Epithelial cell of prostate (primary cell): ENCODE measurements around the gene SDHA.
"Not testable (repeated sequence)": the region's sequence is repeated elsewhere in the genome, so short reads cannot be mapped to it uniquely, and the experiment has no call there.

ENCODE experiments used
- DNase-seq: peaks from one replicate; pipeline ENCODE4 v3.0.0-alpha.2; 2011; ENCODE audit warnings: low read depth, low spot score
- H3K27ac ChIP-seq: fragments of 450-650 bp; 2 replicates; pipeline ENCODE4 v1.5.1; 2017; ENCODE audit warnings: mild to moderate bottlenecking

SDHA gene

GRCh38 chr5:251016-251415, 32.9 kb downstream of the SDHA start:
- peak overlapping the region; percentile 90 for H3K27ac ChIP-seq
- DNase-seq, result not testable (repeated sequence)

- peak overlapping the region; percentile 90 for H3K27ac ChIP-seq
- DNase-seq, result not testable (repeated sequence)
Measured at GRCh38 chr5:251538-251937, 33.4 kb downstream of the SDHA start.

- H3K27ac ChIP-seq, result peak overlapping the region; percentile 90
- not testable (repeated sequence) for DNase-seq
Measured at GRCh38 chr5:251975-252374, 33.9 kb downstream of the SDHA start.

GRCh38 chr5:252546-252945, 34.4 kb downstream of the SDHA start:
- peak; percentile 20 for DNase-seq

GRCh38 chr5:254322-254721, 36.2 kb downstream of the SDHA start:
- not testable (repeated sequence) for H3K27ac ChIP-seq, DNase-seq

More at GRCh38 chr5:252546-252945, 34.4 kb downstream of the SDHA start:
- peak overlapping the region; percentile 90 for H3K27ac ChIP-seq

- not testable (repeated sequence) for H3K27ac ChIP-seq, DNase-seq
Measured at GRCh38 chr5:255116-255515, 37.0 kb downstream of the SDHA start.

- DNase-seq, H3K27ac ChIP-seq: not testable (repeated sequence)
Measured at GRCh38 chr5:256347-256746, 38.2 kb downstream of the SDHA start.

GRCh38 chr5:257148-257547, 39.0 kb downstream of the SDHA start:
- DNase-seq, result no peak
- no peak overlapping the region for H3K27ac ChIP-seq

GRCh38 chr5:263275-263974, 45.3 kb downstream of the SDHA start:
- DNase-seq, result peak; percentile 53
- not testable (repeated sequence) for H3K27ac ChIP-seq

GRCh38 chr5:264338-264737, 46.2 kb downstream of the SDHA start:
- DNase-seq, result no peak
- no peak overlapping the region for H3K27ac ChIP-seq

- H3K27ac ChIP-seq, DNase-seq: not testable (repeated sequence)
Measured at GRCh38 chr5:266311-267026, 48.3 kb downstream of the SDHA start.

GRCh38 chr5:267716-268115, 49.6 kb downstream of the SDHA start:
- DNase-seq, result no peak
- H3K27ac ChIP-seq, result no peak overlapping the region

- H3K27ac ChIP-seq, result peak overlapping the region; percentile 82
- no peak for DNase-seq
Measured at GRCh38 chr5:270340-270739, 52.2 kb downstream of the SDHA start.

GRCh38 chr5:271828-272167, 53.7 kb downstream of the SDHA start:
- H3K27ac ChIP-seq, result peak overlapping the region; percentile 82

GRCh38 chr5:273091-273490, 55.0 kb downstream of the SDHA start:
- not testable (repeated sequence) for DNase-seq, H3K27ac ChIP-seq

More at GRCh38 chr5:271828-272167, 53.7 kb downstream of the SDHA start:
- not testable (repeated sequence) for DNase-seq

- H3K27ac ChIP-seq, result not testable (repeated sequence)
Measured at GRCh38 chr5:273491-273890, 55.4 kb downstream of the SDHA start.

GRCh38 chr5:274346-274745, 56.2 kb downstream of the SDHA start:
- not testable (repeated sequence) for H3K27ac ChIP-seq, DNase-seq

More at GRCh38 chr5:273491-273890, 55.4 kb downstream of the SDHA start:
- DNase-seq, result not testable (repeated sequence)

GRCh38 chr5:278646-279045, 60.5 kb downstream of the SDHA start:
- DNase-seq, result no peak
- H3K27ac ChIP-seq, result no peak overlapping the region

- DNase-seq, H3K27ac ChIP-seq: not testable (repeated sequence)
Measured at GRCh38 chr5:279051-279665, 61.0 kb downstream of the SDHA start.

GRCh38 chr5:285991-286557, 68.0 kb downstream of the SDHA start:
- no peak for DNase-seq
- no peak overlapping the region for H3K27ac ChIP-seq

- not testable (repeated sequence) for H3K27ac ChIP-seq, DNase-seq
Measured at GRCh38 chr5:290200-290599, 72.1 kb downstream of the SDHA start.
